Mesenchymal stem cell (in vitro differentiated cells and primary cell): ENCODE data around the gene GOLGA1.

Experiments used
- DNase-seq: peaks from one replicate; pipeline ENCODE4 v3.0.0-alpha.2; 2013
- H2AFZ ChIP-seq: one replicate; pipeline ENCODE4 v1.6.1; 2013; ENCODE audit warnings: low read depth, mild to moderate bottlenecking, control low read depth, inconsistent platforms, low read length, moderate library complexity
- H2AK5ac ChIP-seq: 2 replicates; pipeline ENCODE4 v1.6.1; 2013; ENCODE audit warnings: low read length, moderate library complexity, mild to moderate bottlenecking, inconsistent platforms; ENCODE audit not compliant: severe bottlenecking
- H2BK120ac ChIP-seq: one replicate; pipeline ENCODE4 v1.6.1; 2013; ENCODE audit warnings: low read depth, mild to moderate bottlenecking, inconsistent platforms, low read length, moderate library complexity
- H2BK12ac ChIP-seq, 2 experiments: one replicate each; pipeline ENCODE4 v1.6.1; 2013; ENCODE audit warnings: inconsistent platforms in 2 of 2, low read length in 2 of 2, mild to moderate bottlenecking in 2 of 2, moderate library complexity in 2 of 2, control low read depth in 1 of 2
- H2BK15ac ChIP-seq: one replicate; pipeline ENCODE4 v1.6.1; 2013; ENCODE audit warnings: mild to moderate bottlenecking, low read depth, inconsistent platforms; ENCODE audit not compliant: poor library complexity, severe bottlenecking
- H2BK5ac ChIP-seq: 2 replicates; pipeline ENCODE4 v1.6.1; 2013; ENCODE audit warnings: low read depth, mild to moderate bottlenecking, low read length, control low read depth, inconsistent platforms; ENCODE audit not compliant: poor library complexity, severe bottlenecking
- H3K14ac ChIP-seq, 2 experiments: one replicate each; pipeline ENCODE4 v1.6.1; 2013; ENCODE audit warnings: inconsistent platforms in 2 of 2, low read length in 2 of 2, control low read depth in 1 of 2, mild to moderate bottlenecking in 1 of 2, moderate library complexity in 1 of 2
- H3K18ac ChIP-seq, 2 experiments: one replicate each; pipeline ENCODE4 v1.6.1; 2013; ENCODE audit warnings: inconsistent platforms in 2 of 2, low read length in 2 of 2, control low read depth in 1 of 2, low read depth in 1 of 2, mild to moderate bottlenecking in 1 of 2
- H3K23ac ChIP-seq, 2 experiments: one replicate each; pipeline ENCODE4 v1.6.1; 2013; ENCODE audit warnings: inconsistent platforms in 2 of 2, low read length in 2 of 2, mild to moderate bottlenecking in 2 of 2, moderate library complexity in 2 of 2, control low read depth in 1 of 2
- H3K27ac ChIP-seq: 2 replicates; pipeline ENCODE4 v1.5.1; 2013; ENCODE audit warnings: mild to moderate bottlenecking, moderate library complexity, low read length, control low read depth, inconsistent platforms; ENCODE audit not compliant: poor library complexity, severe bottlenecking
- H3K27me3 ChIP-seq, 2 experiments: 2 replicates each; pipeline versions ENCODE4 v1.6.1 to v1.7.0; 2013; ENCODE audit warnings: low read length in 2 of 2, mild to moderate bottlenecking in 2 of 2, moderate library complexity in 2 of 2, control low read depth in 1 of 2, inconsistent platforms in 1 of 2; ENCODE audit not compliant: control insufficient read depth in 1 of 2, insufficient read depth in 1 of 2
- H3K36me3 ChIP-seq, 2 experiments: 2 replicates each; pipeline versions ENCODE4 v1.6.1 to v1.7.0; 2013; ENCODE audit warnings: low read length in 2 of 2, control low read depth in 1 of 2, inconsistent platforms in 1 of 2, low read depth in 1 of 2, mild to moderate bottlenecking in 1 of 2; ENCODE audit not compliant: insufficient read depth in 2 of 2, control insufficient read depth in 1 of 2
- H3K4ac ChIP-seq, 2 experiments: one replicate each; pipeline ENCODE4 v1.6.1; 2013; ENCODE audit warnings: inconsistent platforms in 2 of 2, low read length in 2 of 2, mild to moderate bottlenecking in 2 of 2, moderate library complexity in 2 of 2, control low read depth in 1 of 2, low read depth in 1 of 2
- H3K4me1 ChIP-seq: 2 replicates; pipeline ENCODE4 v1.6.1; 2013; ENCODE audit warnings: low read depth, low read length, control low read depth; ENCODE audit not compliant: control insufficient read depth, insufficient read depth
- H3K4me2 ChIP-seq: 2 replicates; pipeline ENCODE4 v1.6.1; 2013; ENCODE audit warnings: low read length, mild to moderate bottlenecking, inconsistent platforms; ENCODE audit not compliant: poor library complexity, severe bottlenecking
- H3K4me3 ChIP-seq, 2 experiments: 2 replicates each; pipeline versions ENCODE4 v1.5.1 to v1.7.0; 2013; ENCODE audit warnings: low read length in 2 of 2, mild to moderate bottlenecking in 2 of 2, control low read depth in 1 of 2, low read depth in 1 of 2; ENCODE audit not compliant: insufficient read depth in 1 of 2
- H3K79me1 ChIP-seq: replicated peaks from 2 replicates; pipeline ENCODE4 v1.6.1; 2013; ENCODE audit warnings: mild to moderate bottlenecking, control low read depth, low read length, inconsistent platforms; ENCODE audit not compliant: poor library complexity, severe bottlenecking
- H3K9ac ChIP-seq: 2 replicates; pipeline ENCODE4 v1.7.0; 2013; ENCODE audit warnings: mild to moderate bottlenecking, low read length, moderate library complexity
- H3K9me3 ChIP-seq: 2 replicates; pipeline ENCODE4 v1.7.0; 2013; ENCODE audit warnings: mild to moderate bottlenecking, low read length; ENCODE audit not compliant: control insufficient read depth
- H4K8ac ChIP-seq: one replicate; pipeline ENCODE4 v1.6.1; 2013; ENCODE audit warnings: inconsistent platforms, mild to moderate bottlenecking, low read length, moderate library complexity
- H4K91ac ChIP-seq: one replicate; pipeline ENCODE4 v1.6.1; 2013; ENCODE audit warnings: mild to moderate bottlenecking, low read length, inconsistent platforms
- WGBS: methylation state at CpG from one replicate; pipeline ENCODE4 v1.1.7; 2013; ENCODE audit warnings: mixed read lengths; 5-methylcytosine and 5-hydroxymethylcytosine counted together

GOLGA1 gene

GRCh38 chr9:124871156-124871561 is 69.7 kb downstream of the GOLGA1 start:
- Histone ChIP-seq H2BK5ac (no peak overlapping the region), H2BK120ac (no peak overlapping the region), H3K18ac (no peak overlapping the region), H2BK15ac (no peak overlapping the region), H3K14ac (peak overlapping the region in 1 of 2 experiments; percentile 53), H3K4ac (no peak overlapping the region), H2AK5ac (no peak overlapping the region), H3K36me3 (peaks cover 36 to 37% of the 10 kb centered on the region in 2 experiments), H3K9me3 (no peaks in the 10 kb centered on the region), H3K9ac (peak overlapping the region; percentile 97), H2BK12ac (no peak overlapping the region), H4K8ac (peak overlapping the region; percentile 21), H3K27me3 (no peaks in the 10 kb centered on the region), H3K27ac (no peak overlapping the region), H3K23ac (no peak overlapping the region), H3K4me3 (peak overlapping the region; percentile 11 to 93), H3K4me1 (peaks cover 28% of the 10 kb centered on the region), H3K4me2 (peak overlapping the region; percentile 92), H3K79me1 (peaks cover 18% of the 10 kb centered on the region), H4K91ac (peak overlapping the region; percentile 35), H2AFZ (no peak overlapping the region)
- 90% methylated on average over 11 of the region's 11 CpGs for WGBS
- no peak for DNase-seq

- Histone ChIP-seq H3K9ac (peak overlapping the region; percentile 97), H3K4ac (peak overlapping the region in 1 of 2 experiments; percentile 68), H3K14ac (peak overlapping the region in 1 of 2 experiments; percentile 18), H3K36me3 (peaks cover 31 to 33% of the 10 kb centered on the region in 2 experiments), H2BK15ac (no peak overlapping the region), H3K27ac (peak overlapping the region; percentile 73), H3K4me1 (peaks cover 28% of the 10 kb centered on the region), H3K79me1 (peaks cover 17% of the 10 kb centered on the region), H2AK5ac (peak overlapping the region; percentile 9), H3K4me3 (peak overlapping the region; percentile 29 to 93), H2AFZ (no peak overlapping the region), H4K8ac (no peak overlapping the region), H3K27me3 (no peaks in the 10 kb centered on the region), H2BK12ac (peak overlapping the region in 1 of 2 experiments; percentile 51), H3K23ac (peak overlapping the region in 1 of 2 experiments; percentile 74), H3K4me2 (peak overlapping the region; percentile 92), H2BK120ac (no peak overlapping the region), H3K18ac (peak overlapping the region in 1 of 2 experiments; percentile 85), H2BK5ac (no peak overlapping the region), H3K9me3 (no peaks in the 10 kb centered on the region), H4K91ac (no peak overlapping the region)
- 83% methylated on average over 6 of the region's 6 CpGs for whole genome bisulfite sequencing
- no peak for DNase-seq
Observed at GRCh38 chr9:124870723-124871122, 70.2 kb downstream of the GOLGA1 start.

- peak overlapping the region; percentile 61 for H2BK15ac ChIP-seq
- H3K27ac ChIP-seq = peak overlapping the region; percentile 73
- H2BK120ac ChIP-seq = peak overlapping the region; percentile 78
- H2AFZ ChIP-seq = no peak overlapping the region
- no peak overlapping the region for H2BK5ac ChIP-seq
- H3K23ac ChIP-seq = no peak overlapping the region
- peaks cover 28% of the 10 kb centered on the region for H3K4me1 ChIP-seq
- H3K27me3 ChIP-seq = no peaks in the 10 kb centered on the region
- H3K9ac ChIP-seq = peak overlapping the region; percentile 97
- DNase-seq = peak; percentile 52
- H2AK5ac ChIP-seq = peak overlapping the region; percentile 9
- H3K79me1 ChIP-seq = peaks cover 12% of the 10 kb centered on the region
- H3K36me3 ChIP-seq = peaks cover 25 to 26% of the 10 kb centered on the region in 2 experiments
- peak overlapping the region; percentile 93 to 95 for H3K18ac ChIP-seq
- H3K4ac ChIP-seq = peak overlapping the region; percentile 57 to 75
- H3K4me3 ChIP-seq = peak overlapping the region; percentile 93 to 98
- H4K8ac ChIP-seq = peak overlapping the region; percentile 15
- peak overlapping the region; percentile 18 to 27 for H3K14ac ChIP-seq
- peak overlapping the region in 1 of 2 experiments; percentile 48 for H2BK12ac ChIP-seq
- no peaks in the 10 kb centered on the region for H3K9me3 ChIP-seq
- 7% methylated on average over 12 of the region's 12 CpGs for WGBS
- peak overlapping the region; percentile 92 for H3K4me2 ChIP-seq
- H4K91ac ChIP-seq = peak overlapping the region; percentile 86
Observed at GRCh38 chr9:124869986-124870560, 70.8 kb downstream of the GOLGA1 start.

- Histone ChIP-seq H3K4me2 (peak overlapping the region; percentile 92), H2BK5ac (peak overlapping the region; percentile 68), H4K91ac (peak overlapping the region; percentile 86), H3K4me1 (peaks cover 28% of the 10 kb centered on the region), H3K9ac (peak overlapping the region; percentile 97), H4K8ac (peak overlapping the region; percentile 75), H3K36me3 (peaks cover 20 to 21% of the 10 kb centered on the region in 2 experiments), H2AFZ (peak overlapping the region; percentile 77), H3K18ac (peak overlapping the region; percentile 93 to 95), H3K27ac (peak overlapping the region; percentile 73), H3K14ac (peak overlapping the region; percentile 29 to 82), H3K4me3 (peak overlapping the region; percentile 93 to 98), H3K9me3 (no peaks in the 10 kb centered on the region), H2BK120ac (peak overlapping the region; percentile 78), H2BK15ac (peak overlapping the region; percentile 92), H3K23ac (peak overlapping the region in 1 of 2 experiments; percentile 98), H2AK5ac (no peak overlapping the region), H3K79me1 (peaks cover 8% of the 10 kb centered on the region), H2BK12ac (peak overlapping the region in 1 of 2 experiments; percentile 67), H3K27me3 (no peaks in the 10 kb centered on the region), H3K4ac (peak overlapping the region; percentile 75 to 92)
- DNase-seq = peak; percentile 46
- under 1% methylated on average over 29 of the region's 41 CpGs for WGBS
Observed at GRCh38 chr9:124869466-124869985, 71.4 kb downstream of the GOLGA1 start.
